8988T (cell line): ENCODE results near the gene AGR2.
A peak's percentile ranks its signal among the peaks of the same experiment; 100 is the strongest.

Experiments used
- DNase-seq: peaks from one replicate; pipeline ENCODE4 v3.0.0; 2011

The AGR2 gene

DNA sequence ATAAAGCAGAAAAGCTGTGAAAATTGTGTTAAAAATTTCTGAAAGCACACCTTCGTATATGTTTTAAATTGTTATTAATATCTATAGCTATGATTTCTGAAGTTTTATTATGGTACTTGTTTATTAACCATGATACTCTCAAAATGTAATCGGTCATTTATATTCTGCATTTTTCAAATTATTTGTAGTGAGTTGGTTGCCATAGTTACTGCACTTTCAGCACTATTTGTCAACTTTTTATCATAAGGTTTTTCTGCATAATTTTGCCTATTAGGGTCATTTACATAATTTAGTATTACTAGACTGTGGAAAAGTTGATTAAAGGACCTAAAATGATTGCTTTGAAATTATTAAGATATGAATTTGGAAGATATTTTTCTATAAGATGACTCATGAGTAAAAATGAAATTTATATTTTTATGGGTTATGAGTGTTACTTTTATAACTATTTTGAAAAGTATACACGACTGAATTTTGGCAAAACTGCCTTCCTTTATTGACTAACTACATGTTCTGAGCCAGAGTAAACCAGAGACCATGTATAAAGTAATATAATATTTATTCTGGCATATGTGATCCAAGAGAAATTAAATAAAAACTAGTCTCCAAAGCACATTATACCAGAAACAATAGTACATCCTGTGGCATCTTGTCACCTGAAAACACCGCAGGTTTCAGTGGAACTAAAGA is 7.9 kb upstream of the AGR2 start:
- DNase-seq, result no peak

DNA sequence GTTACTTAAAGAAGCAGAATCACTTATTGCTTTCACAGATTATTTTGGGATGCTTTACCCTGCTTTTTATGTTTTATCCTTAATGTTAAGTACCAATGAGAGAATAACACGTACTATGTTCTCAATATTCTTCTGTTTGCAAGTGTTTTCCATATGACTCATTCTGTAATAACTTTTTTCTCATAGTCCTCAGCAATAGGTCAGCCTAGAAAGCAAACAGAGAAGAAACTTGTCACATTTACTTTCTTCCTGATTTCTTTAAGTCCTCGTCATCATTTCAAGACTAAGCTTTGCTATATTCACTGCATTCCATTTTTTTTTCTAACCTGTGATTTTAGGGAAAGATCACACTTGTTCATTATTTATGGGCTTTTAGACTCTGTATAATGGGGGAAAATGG is 6.8 kb upstream of the AGR2 start:
- no peak for DNase-seq

DNA sequence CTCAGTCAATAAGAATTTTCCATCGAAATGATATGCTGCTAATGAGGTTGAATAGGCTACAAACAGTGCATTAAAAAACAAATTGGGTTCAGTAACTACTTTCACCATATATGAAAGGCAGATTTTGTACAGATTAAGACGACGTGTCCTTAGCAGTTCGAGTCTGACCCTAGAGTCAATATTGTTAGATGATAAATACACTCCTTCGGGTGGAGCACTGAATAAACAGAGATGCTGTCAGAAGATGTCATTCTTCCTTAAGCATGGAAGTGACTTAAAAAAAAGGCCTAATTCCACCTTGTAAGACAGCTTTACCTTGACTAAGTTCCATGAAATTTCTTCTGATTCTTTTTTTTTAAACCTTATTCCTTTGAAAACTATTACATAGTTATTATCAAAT is 5.8 kb upstream of the AGR2 start:
- DNase-seq, result no peak

DNA sequence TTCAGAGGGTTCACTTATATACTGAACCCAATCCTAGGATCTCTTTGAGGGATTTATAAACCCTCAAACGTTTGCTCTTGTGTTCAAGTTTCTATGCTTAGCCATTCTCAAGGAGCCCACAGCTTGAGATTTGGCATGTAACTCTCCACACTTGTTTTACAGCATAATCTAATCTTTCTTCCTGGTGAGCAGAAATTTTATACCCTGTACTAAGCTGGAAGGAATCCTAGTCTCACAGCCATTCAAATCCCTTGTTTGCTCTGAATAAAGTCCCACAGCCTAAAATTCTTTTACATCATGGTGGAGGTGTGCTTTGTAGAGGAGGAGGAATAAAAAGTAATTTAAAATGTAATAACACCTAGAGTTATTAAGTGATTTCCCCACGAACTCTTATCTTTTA is 5.3 kb upstream of the AGR2 start:
- DNase-seq, result no peak

DNA sequence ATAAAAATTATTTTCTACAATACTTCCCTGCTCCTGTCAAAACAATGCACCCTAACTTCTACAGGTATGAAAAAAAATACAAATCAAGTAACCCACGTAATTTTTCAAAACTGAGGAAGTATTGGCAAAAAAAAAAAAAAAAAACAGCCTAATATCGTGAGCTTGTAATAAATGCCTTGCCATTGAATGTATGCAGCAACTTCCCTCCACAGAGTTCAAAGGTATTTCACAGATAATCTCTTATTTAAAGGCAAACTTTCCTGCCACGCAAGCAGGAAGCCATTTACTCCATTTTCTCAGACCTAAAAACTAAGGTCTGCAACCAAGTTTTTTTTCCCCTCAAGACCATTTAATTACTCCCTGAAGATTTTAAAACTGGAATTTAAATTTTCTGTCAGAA is 642 bp upstream of the AGR2 start:
- no peak for DNase-seq

DNA sequence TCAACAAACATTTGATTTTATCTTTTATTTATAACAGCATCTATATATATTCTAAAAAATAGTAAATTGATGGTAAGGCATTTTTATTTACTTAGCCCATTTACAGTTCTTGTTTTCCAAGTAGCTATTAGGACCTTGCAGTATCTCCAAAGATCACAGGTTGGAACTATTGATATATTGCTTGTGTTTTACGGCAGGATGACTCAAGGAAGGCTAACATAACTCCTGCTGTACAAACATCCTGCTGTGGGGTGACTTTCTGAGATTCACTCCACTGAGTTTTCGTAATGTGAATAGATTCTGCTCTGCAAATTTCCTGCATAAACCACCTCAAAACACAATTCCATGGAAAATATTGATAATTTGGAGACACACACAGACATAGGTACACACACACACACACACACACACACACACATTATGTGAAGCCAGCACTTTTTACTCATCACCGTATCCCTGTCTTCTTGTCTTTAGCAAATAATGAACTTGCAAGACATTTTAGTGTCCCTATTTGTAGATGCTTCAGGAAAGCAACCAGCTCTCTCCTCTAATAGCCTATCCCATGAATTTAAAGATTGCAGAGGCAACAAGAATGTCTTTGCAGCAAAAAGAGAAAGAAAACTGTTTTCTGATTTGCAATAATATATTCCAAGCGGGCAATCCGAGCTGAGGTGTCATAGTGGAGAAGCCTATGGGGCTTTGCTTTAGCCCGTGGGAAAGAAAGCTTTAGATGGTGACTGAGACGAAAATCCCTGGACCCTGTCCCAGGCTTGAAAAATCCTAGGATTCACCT is 722 bp downstream of the AGR2 start:
- DNase-seq, result no peak

DNA sequence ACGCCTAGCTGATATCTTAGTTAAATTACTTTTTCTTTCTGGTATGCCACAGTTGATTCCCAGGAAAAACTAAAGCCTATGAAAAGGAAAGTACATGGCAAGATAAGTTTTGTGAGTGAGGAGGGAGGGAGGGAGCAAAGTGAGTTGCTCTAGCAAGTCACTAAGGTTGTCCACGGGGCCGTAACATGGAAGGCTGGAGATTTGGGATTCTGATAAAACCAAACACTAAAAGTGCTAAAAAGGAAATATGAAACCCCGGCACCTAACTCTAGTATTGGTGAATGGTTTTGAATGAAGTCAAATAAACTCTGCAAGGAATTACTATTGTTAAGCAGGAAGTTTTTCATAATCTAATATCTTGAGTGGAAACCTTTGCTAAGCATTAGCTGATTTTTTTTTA is 1.7 kb downstream of the AGR2 start:
- DNase-seq, result no peak

DNA sequence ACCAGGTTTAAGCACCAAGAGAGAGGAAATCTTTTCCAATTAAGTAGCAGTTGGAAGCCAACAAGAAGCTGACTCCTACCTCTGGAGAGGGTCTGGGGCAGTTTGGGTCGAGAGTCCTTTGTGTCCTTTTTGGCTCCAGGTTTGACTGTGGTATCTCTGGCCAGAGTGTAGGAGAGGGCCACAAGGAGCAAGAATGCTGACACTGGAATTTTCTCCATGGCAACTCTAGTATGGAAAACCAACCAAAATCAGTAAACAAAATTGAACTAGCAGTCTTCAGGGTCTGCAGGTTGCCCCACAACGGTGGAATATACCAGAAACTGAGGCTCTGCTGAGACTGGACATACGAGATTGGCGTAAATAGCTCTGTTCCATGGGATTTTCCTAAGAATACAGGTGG is 3.2 kb downstream of the AGR2 start:
- no peak for DNase-seq

DNA sequence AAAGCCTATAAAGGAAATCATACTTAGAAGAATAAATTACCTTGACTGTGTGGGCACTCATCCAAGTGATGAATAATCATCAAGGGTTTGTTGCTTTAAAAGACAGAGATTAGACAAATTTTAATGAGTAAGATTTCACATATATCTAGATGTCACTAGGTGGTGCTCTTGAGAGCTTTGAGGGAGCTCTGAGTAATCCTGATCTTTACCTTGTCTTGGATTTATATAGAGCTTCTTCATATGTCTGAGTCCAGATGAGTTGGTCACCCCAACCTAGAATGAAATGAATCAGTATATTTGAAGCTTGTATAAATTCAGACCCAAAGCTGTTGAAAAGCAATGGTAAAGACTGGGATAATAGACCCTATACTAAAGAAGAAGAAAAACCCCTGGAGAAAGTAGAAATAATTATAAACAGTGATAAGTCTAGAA is 3.7 kb downstream of the AGR2 start:
- DNase-seq, result peak; percentile 12

DNA sequence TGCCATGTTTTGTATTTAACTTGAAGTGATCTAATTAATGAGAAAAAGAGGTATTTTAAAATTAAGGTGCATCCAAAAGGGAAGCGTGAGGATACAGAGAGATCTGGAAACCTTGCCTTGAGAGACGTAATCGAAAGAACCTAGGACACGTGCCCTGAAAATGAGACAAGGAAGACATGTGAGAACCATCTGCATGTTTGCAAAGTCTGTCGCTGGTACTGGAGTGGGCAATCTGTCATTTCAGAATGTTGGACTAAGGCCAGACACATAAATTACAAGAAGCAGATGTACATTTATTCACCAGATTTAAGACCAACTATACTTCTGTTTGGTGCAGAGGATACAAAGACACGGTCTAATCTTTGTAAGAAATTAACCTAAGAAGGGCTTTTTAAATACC is 9.2 kb downstream of the AGR2 start:
- no peak for DNase-seq

DNA sequence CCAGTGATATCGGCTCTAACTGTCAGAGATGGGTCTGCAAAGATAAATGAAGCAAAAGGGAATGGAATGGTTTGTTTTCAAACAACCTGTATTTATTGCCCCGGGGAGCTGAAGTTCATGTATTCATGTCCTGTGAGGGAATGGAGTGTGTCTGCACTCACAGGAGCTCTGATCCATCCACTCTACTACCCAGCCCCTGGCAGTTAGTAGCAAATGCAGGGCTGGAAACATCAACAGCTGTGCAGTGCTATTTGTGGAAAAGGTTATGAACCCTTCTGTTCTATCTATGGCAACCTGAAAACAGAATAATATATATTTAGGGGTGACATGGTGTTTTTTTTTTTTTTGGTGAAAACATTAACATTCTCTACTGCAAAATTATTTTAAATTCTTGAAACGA is 9.8 kb downstream of the AGR2 start:
- DNase-seq, result no peak

DNA sequence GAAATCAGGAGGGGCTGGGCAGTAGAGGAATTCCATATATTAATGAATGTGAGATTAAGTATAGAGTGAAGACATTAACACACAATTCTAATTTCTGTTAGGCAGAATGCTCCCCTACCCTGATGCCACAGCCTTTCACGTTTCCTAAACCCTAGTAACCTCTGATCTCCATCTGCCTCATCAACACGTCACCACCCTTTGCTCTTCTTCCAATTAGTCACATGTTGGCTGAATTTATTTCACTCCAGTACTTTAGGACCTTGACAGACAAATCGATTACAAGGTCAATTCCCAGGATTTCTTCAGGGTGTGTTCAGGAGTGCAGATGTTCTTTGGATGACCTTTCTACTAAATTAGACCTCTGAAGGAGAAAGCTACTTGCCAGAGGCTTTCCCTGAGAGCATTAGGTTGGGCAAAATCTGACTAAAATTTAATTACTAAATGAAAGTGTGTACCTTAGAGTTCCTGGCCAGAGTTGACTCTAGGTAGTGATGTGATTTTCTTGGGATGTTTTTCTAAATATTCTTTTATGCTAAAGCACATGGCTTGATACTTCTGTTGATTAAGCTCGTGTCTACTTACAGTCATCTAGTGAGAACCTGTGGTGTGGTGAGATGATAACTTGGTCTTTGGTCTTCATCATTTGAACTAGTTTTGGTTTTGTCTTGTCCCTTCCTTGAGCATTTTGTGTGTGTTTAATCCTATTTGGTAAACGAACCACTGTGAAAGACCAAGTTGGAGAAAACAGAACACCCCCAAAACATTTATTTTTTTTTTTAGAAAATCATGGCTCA is 12.7 kb downstream of the AGR2 start:
- DNase-seq, result no peak

DNA sequence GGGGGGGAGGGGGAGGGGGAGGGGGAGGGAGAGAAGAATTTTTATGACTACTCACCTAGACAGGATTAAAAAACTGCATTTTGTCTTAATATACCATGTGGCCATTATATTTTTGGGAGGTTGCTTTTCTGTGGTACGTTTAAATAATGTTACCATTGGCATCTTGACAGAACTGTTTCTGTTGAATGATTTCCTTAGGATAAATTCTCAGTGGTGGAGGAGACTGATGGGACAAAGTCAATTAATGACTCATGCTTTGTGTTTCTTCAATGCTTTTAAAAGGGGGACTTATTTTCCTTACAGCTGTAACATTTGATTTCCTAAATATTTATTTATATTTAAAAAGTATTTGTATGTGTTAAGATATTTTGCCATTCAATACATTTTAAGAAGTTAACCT is 13.7 kb downstream of the AGR2 start:
- DNase-seq, result no peak

DNA sequence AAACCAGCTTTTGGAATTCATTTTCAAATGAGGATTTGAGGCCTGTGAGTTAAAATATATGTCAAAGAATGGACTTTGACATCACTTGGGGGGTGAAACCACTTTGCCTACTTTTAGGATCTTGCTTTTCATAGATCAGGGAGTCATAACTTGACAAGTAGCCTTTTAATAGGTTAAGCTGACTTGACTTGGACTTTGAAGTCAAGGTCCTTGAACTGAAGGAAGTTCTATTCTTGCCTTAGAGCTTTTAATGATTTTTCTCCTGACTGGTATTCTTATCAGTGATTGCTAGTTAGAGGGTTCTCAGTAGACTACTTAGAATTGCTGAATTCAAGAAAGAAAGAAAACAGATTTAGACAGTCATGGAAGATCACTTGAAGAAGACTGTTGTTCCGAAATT is 17.7 kb downstream of the AGR2 start:
- no peak for DNase-seq

DNA sequence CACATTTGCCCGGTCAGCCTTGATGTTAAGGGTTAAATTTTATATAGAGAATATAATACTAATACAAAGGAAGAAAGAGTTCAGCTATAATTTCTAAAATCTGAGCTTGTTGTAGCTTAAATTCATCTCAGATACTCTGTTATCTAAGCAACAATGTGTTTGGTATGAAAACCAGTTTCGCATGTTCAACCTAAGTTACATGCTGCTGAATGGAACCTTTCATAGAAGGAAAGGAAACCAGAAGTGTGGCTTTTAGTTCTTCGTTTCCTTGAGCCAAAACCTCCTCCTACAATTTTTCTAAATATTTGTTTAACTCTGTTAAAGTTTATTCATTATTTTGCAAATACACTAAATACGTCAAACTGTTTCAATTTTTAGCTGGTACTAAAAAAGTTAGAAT is 18.5 kb downstream of the AGR2 start:
- DNase-seq, result no peak

DNA sequence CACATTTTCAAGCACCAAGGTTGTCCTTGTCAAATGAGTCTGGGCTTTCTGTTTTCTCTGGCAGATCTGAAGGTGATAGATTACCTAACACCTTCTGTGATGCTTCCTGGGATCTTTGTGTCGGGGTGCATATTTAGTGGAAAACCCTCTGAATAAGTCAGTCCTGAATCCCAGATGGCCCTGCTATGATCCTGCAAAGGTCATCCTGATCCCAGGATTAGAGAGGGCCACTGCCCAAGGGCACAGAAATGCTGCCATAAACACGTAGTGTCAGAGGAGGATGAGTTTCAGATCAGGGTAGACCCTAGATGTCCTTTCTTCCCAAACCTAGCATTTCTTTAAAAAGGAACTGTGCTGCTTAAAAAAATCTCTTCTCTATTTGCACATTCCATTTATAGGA is 19.0 kb downstream of the AGR2 start:
- no peak for DNase-seq

DNA sequence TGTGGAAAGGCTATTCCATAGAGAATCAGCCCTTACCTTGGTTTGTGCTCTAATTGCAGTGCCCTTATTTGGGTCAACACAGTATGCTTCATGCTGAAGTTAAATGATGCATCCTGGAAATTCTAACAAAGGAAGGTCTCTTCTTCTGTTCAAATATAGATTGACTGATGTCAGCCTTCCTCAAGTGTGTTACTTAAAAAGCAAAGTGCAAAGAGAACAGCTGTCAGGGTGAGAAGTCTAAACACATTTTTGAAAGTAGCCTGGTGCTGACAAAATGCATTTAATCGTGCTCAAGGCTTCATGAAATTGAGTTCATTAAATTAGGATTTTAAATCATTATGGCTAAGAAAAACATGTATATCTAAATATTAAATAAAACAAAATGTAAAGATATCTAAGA is 19.5 kb downstream of the AGR2 start:
- no peak for DNase-seq

DNA sequence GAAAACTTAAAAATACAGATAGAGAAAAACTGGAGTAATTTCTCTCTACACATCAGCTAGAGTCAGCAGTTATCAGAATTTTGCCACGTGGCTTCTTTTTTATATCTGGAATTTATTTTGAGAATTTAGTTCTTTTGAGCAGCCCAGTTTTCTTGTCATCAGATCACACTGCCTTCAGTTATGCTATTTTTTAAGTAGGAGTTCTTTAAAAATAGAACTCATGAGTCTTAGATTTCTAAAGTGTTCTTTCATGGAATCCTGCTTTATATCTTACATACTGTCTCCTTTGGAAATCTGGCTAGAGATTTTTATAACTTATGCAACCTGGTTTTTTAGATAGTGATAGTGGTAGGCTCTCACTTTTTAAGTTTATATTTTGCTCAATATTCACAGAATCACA is 24.2 kb downstream of the AGR2 start:
- DNase-seq, result no peak

DNA sequence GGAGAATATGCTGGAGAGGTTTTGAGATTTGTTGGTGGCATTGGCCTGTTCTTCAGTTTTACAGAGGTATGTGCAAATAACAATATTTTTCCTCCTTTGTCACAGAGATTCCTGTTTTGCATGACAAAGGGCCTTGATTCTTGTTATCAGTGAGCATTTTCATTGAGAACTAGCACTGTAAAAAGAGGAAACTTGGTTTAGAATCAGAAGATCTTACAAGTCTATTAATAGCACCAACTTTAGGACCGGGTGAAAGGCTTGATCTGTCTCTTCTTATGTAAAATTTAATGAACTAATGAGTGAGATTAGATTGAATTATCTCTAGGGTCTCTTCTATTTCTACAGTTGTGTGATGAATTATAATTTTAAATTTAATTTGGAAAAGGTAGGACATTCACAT is 25.7 kb downstream of the AGR2 start:
- DNase-seq, result no peak

DNA sequence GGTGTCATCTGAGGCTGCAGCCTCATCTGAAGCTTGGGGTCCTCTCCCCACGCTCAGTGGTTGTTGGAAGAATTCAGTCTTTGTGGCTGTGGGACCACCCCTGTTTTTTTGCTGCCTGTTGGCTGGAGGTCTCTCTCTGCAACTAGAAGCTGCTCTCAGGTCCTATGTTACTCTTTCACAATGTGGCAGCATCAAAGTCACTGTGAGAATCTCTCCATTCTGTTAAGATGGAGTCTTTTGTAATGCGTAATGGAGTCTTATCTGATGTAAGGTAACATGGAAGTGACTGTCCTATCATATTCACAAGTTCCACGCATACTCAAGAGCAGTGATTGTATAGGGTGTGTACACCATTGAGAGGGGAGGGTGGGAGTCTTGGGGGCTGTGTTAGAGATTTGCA is 26.3 kb downstream of the AGR2 start:
- DNase-seq, result no peak

DNA sequence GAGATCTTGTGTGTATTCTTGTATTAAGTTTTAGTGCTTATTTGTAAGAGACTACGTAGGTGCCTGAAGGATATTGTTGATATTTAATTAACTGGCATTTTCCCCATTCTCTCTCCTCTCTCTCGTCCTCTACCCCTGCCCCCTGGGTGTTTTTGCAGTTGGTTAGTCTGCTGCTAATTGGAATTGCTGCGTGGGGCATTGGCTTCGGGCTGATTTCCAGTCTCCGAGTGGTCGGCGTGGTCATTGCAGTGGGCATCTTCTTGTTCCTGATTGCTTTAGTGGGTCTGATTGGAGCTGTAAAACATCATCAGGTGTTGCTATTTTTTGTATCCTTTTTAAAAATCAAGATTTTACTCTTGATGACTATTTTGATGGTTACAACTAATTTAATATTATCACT is 28.7 kb downstream of the AGR2 start:
- DNase-seq, result no peak

DNA sequence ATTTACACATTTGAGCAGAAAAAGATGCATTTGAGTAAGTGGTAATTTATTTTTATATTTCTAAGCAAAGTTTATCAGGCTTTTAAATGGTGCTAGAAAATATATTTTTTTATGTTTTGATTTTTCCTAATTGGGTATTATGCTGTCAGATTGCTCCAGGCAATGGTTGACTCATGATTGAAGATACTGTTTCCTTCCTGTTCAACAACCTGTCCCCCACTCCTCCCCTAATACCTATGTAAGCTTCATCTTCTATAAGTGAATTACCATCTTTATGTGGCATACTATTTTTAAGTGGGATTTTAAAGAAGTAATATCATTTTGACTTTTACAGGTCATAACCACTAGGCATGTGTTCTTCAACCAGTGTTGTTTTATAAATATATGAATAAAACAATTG is 29.8 kb downstream of the AGR2 start:
- DNase-seq, result no peak

DNA sequence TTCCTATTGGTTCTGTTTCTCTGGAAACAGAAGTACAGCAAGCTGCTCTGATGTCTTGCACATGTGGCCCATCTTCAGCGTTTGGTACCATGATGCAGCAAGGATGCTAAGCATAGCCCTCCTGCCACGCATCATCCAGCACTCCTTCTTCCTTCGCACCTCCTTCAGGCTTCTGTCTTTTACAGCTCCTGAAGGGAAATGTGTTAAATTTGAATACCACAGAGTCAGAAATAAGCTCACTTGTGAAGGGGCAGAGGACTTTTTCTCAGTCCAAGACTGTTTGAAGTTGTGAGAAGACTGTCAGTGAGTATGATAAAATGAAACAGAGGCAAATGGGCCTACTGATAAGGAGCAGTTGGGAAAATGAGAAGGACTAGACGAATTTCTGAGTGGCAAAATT is 30.5 kb downstream of the AGR2 start:
- no peak for DNase-seq

DNA sequence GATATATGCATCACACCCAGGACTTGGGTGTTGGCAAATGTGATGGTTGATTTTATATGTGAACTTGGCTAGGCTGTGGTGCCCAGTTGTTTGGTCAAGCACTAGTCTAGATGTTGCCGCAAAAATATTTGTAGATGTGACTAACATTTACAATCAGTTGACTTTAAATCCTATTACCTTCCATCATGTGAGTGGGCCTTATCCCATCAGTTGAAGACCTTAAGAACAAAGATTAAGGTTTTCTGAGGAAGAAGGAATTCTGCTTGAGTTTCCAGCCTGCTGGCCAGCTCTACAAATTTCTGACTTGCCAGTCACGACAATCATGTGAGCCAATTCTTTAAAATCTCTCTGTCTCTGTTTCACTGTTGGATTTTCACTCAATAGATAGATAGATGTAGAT is 30.9 kb downstream of the AGR2 start:
- no peak for DNase-seq
